Measurements from ENCODE around the gene DEPDC7. TPM values are rescaled to one million over a fixed set of nuclear protein-coding genes. Genes with fewer than 3 reads are reported as not detected.
A peak's percentile ranks its signal among the peaks of the same experiment; 100 is the strongest.

DEPDC7 gene
- total RNA-seq, 1 experiment from 2014 or later: 4.4 TPM

- H3K9me3 ChIP-seq (ENCODE audit: control insufficient read depth, low read depth, low read length): no peaks in the 10 kb centered on the region
- no peak overlapping the region for H2BK15ac ChIP-seq (ENCODE audit: low read depth, low read length)
- H3K9me3 Mint-ChIP-seq: peaks cover 0 to 2% of the 10 kb centered on the region in 2 experiments; a peak in 1 of 5 replicates
- H3K9ac ChIP-seq (ENCODE audit: extremely low read depth, insufficient read length, low read length): no peak overlapping the region
- no peak for TF ChIP-seq CTCF (conservative IDR thresholded peaks at IDR 0.05)
- H2BK120ac ChIP-seq (ENCODE audit: low read depth, low read length, poor library complexity, severe bottlenecking): no peak overlapping the region
- no peak overlapping the region for H3K56ac ChIP-seq (ENCODE audit: insufficient read length, low read depth, low read length)
- no peaks in the 10 kb centered on the region for H3K27me3 ChIP-seq (ENCODE audit: insufficient read depth, low read length)
- H3K4me2 ChIP-seq (ENCODE audit: insufficient read depth, insufficient read length, low read length): no peak overlapping the region
- H2AFZ ChIP-seq (ENCODE audit: low read length): no peak overlapping the region
- no peak overlapping the region for H2BK20ac ChIP-seq (ENCODE audit: low read depth, low read length, poor library complexity, severe bottlenecking)
- H3K14ac ChIP-seq (ENCODE audit: insufficient read depth, low read length): no peak overlapping the region
- no peak overlapping the region for H3K23ac ChIP-seq (ENCODE audit: insufficient read length, low read depth, low read length)
- H3K4me1 Mint-ChIP-seq: peaks cover 5 to 6% of the 10 kb centered on the region in 2 experiments
- no peak overlapping the region for H4K8ac ChIP-seq (replicated peaks; ENCODE audit: insufficient read length, low read depth, low read length)
- H2BK12ac ChIP-seq (ENCODE audit: insufficient read length, low read depth, low read length): no peak overlapping the region
- no CpG with 5 or more reads among the region's 2 CpGs for whole genome bisulfite sequencing (ENCODE audit: extremely low coverage, insufficient read length, low lambda C conversion rate)
- no peak overlapping the region for H4K91ac ChIP-seq (ENCODE audit: insufficient read length, low read depth, low read length)
- DNase-seq: no peak
- no peak overlapping the region for H3K4ac ChIP-seq (ENCODE audit: low read depth, low read length)
- no peak overlapping the region for H2AK5ac ChIP-seq (ENCODE audit: insufficient read length, low read length)
- no peaks in the 10 kb centered on the region for H3K79me2 ChIP-seq (ENCODE audit: insufficient read depth, low read length)
- H3K4me3 Mint-ChIP-seq: no peak overlapping the region
- peaks cover 0 to 8% (median 3%) of the 10 kb centered on the region in 3 experiments; a peak in 6 of 7 replicates for H3K36me3 Mint-ChIP-seq (ENCODE audit: insufficient read depth in 1 of 3, low read depth in 3 of 3)
- no peak overlapping the region for H3K27ac ChIP-seq (ENCODE audit: insufficient read length, low read depth, low read length)
- H3K18ac ChIP-seq (ENCODE audit: insufficient read length, low read depth, low read length): no peak overlapping the region
- no peaks in the 10 kb centered on the region for H3K27me3 Mint-ChIP-seq (ENCODE audit: low read depth)
- H3K23me2 ChIP-seq (ENCODE audit: insufficient read length, low read depth, low read length, poor library complexity, severe bottlenecking): no peaks in the 10 kb centered on the region
- no peak overlapping the region for H4K5ac ChIP-seq (ENCODE audit: insufficient read length, low read depth, low read length)
- no peak overlapping the region for H3T11ph ChIP-seq (ENCODE audit: low read length)
- H3K79me1 ChIP-seq (ENCODE audit: insufficient read depth, low read depth, low read length, poor library complexity, severe bottlenecking): no peaks in the 10 kb centered on the region
- H4K20me1 ChIP-seq (ENCODE audit: control insufficient read depth, insufficient read depth, insufficient read length): no peaks in the 10 kb centered on the region
- no peak overlapping the region for H2BK5ac ChIP-seq (ENCODE audit: insufficient read length, low read length)
- H3K4me1 ChIP-seq (ENCODE audit: insufficient read depth, low read length): no peaks in the 10 kb centered on the region
- H3K27ac Mint-ChIP-seq: peak overlapping the region in 2 of 3 experiments; percentile 21 to 87; a peak in 4 of 7 replicates
Observed at GRCh38 chr11:32983506-32983905, 32.2 kb upstream of the DEPDC7 start.

Measured in H9 (cell line).